H1 (cell line): ENCODE data around the gene ALOX5.

Source experiments
- BCL11A ChIP-seq, 2 experiments: IDR thresholded peaks; one replicate each; pipeline ENCODE4 v1.6.1; 2011; ENCODE audit warnings: low read depth in 2 of 2, low read length in 2 of 2, mild to moderate bottlenecking in 2 of 2
- BRCA1 ChIP-seq: IDR thresholded peaks from 2 replicates; pipeline ENCODE4 v1.6.1; 2012; ENCODE audit warnings: low read depth, low read length, improper control_type of control experiment
- CTCF ChIP-seq, 3 experiments: IDR thresholded peaks; 1 replicate in 2 of 3; 2 replicates in 1 of 3; pipeline versions ENCODE4 v1.5.1 to v1.6.1; 2011; ENCODE audit warnings: low read length in 3 of 3, mild to moderate bottlenecking in 3 of 3, inconsistent platforms in 2 of 3, low read depth in 1 of 3, moderate library complexity in 1 of 3; ENCODE audit not compliant: insufficient read depth in 1 of 3; ENCODE audit errors: control extremely low read depth in 1 of 3
- EP300 ChIP-seq, 2 experiments: IDR thresholded peaks; 1 replicate in 1 of 2; 2 replicates in 1 of 2; pipeline ENCODE4 v1.6.1; 2011 to 2012; ENCODE audit warnings: low read depth in 2 of 2, low read length in 2 of 2, mild to moderate bottlenecking in 2 of 2, borderline replicate concordance in 1 of 2, inconsistent platforms in 1 of 2, moderate library complexity in 1 of 2
- EZH2 ChIP-seq: fragments of 200-600 bp; sonication (generic); IDR thresholded peaks from 2 replicates; pipeline ENCODE4 v1.7.1; 2012; ENCODE audit warnings: low read depth, mild to moderate bottlenecking, moderate library complexity, low read length, inconsistent platforms; ENCODE audit not compliant: severe bottlenecking
- MAX ChIP-seq: IDR thresholded peaks from 2 replicates; pipeline ENCODE4 v1.6.1; 2012; ENCODE audit warnings: inconsistent platforms
- RFX5 ChIP-seq: IDR thresholded peaks from 2 replicates; pipeline ENCODE4 v1.6.1; 2011; ENCODE audit warnings: low read depth, low read length, improper control_type of control experiment, borderline replicate concordance
- YY1 ChIP-seq: IDR thresholded peaks from 2 replicates; pipeline ENCODE4 v1.6.1; 2011; ENCODE audit warnings: low read depth, mild to moderate bottlenecking, low read length

- TF ChIP-seq BCL11A (IDR thresholded peaks at IDR 0.05; ENCODE audit: low read depth in 2 of 2, low read length in 2 of 2) (no peak), EZH2 (no peak), EP300 (IDR thresholded peaks at IDR 0.05; ENCODE audit: borderline replicate concordance in 1 of 2, low read depth in 2 of 2, low read length in 2 of 2) (no peak), CTCF (IDR thresholded peaks at IDR 0.05; ENCODE audit: control extremely low read depth in 1 of 3, insufficient read depth in 1 of 3, low read depth in 1 of 3, low read length in 3 of 3) (no peak), MAX (no peak), RFX5 (no peak), YY1 (no peak), BRCA1 (no peak)
These were observed 50.8 kb downstream of the ALOX5 start for GRCh38 chr10:45424668-45425404.
